NCI-H187 treated with DMSO at 0.1 percent for 48 hours (cell line): ENCODE measurements around the gene ACP3.

Experiments
- DNase-seq: peaks from one replicate; lab custom pipeline; 2025; lab: John Stamatoyannopoulos, UW

ACP3 gene

GRCh38 chr3:132318451-132318850 is 1.2 kb downstream of the ACP3 start:
- no peak for DNase-seq

GRCh38 chr3:132321304-132321703 is 4.1 kb downstream of the ACP3 start:
- no peak for DNase-seq

- no peak for DNase-seq
Measured at GRCh38 chr3:132325103-132325606, 7.9 kb downstream of the ACP3 start.

GRCh38 chr3:132325634-132326033 is 8.4 kb downstream of the ACP3 start:
- DNase-seq: no peak

GRCh38 chr3:132326251-132326650 is 9.0 kb downstream of the ACP3 start:
- DNase-seq: no peak

GRCh38 chr3:132332082-132332481 is 14.9 kb downstream of the ACP3 start:
- no peak for DNase-seq

- no peak for DNase-seq
Measured at GRCh38 chr3:132332508-132332907, 15.3 kb downstream of the ACP3 start.

- DNase-seq: no peak
Measured at GRCh38 chr3:132341746-132342145, 24.5 kb downstream of the ACP3 start.

GRCh38 chr3:132342183-132342582 is 25.0 kb downstream of the ACP3 start:
- DNase-seq: no peak

- no peak for DNase-seq
Measured at GRCh38 chr3:132342610-132343009, 25.4 kb downstream of the ACP3 start.

GRCh38 chr3:132343018-132343612 is 25.9 kb downstream of the ACP3 start:
- DNase-seq: peak; percentile 36

GRCh38 chr3:132344666-132345280 is 27.6 kb downstream of the ACP3 start:
- no peak for DNase-seq

- no peak for DNase-seq
Measured at GRCh38 chr3:132346841-132347736, 29.9 kb downstream of the ACP3 start.

GRCh38 chr3:132347811-132348210 is 30.6 kb downstream of the ACP3 start:
- DNase-seq: no peak

- DNase-seq: no peak
Measured at GRCh38 chr3:132348531-132348930, 31.3 kb downstream of the ACP3 start.

- DNase-seq: no peak
Measured at GRCh38 chr3:132350814-132351213, 33.6 kb downstream of the ACP3 start.

GRCh38 chr3:132351222-132351806 is 34.1 kb downstream of the ACP3 start:
- DNase-seq: no peak

- DNase-seq: peak; percentile 35
Measured at GRCh38 chr3:132352556-132353143, 35.4 kb downstream of the ACP3 start.

- DNase-seq: no peak
Measured at GRCh38 chr3:132354916-132355702, 37.9 kb downstream of the ACP3 start.

GRCh38 chr3:132356568-132356967 is 39.4 kb downstream of the ACP3 start:
- DNase-seq: no peak

GRCh38 chr3:132360717-132361116 is 43.5 kb downstream of the ACP3 start:
- DNase-seq: no peak
